T-helper 2 cell treated with Interferon-gamma antibody and Interleukin-4, amounts not matched to agents 5 μg/mL and 100 μg/mL, for 36 hours (primary cell): ENCODE results near the gene ZMYND11.
"Not testable (repeated sequence)": the region's sequence is repeated elsewhere in the genome, so short reads cannot be mapped to it uniquely, and the experiment has no call there.

Experiments used
- DNase-seq: peaks from one replicate; pipeline ENCODE4 v3.0.0; 2021; ENCODE audit warnings: low spot score
- H3K27ac Mint-ChIP-seq: one replicate; pipeline ENCODE4 v1.8.0; 2021; ENCODE audit warnings: mild to moderate bottlenecking, mixed read lengths
- H3K27me3 Mint-ChIP-seq: one replicate; pipeline ENCODE4 v1.8.0; 2021; ENCODE audit warnings: low read depth, mixed read lengths
- H3K36me3 Mint-ChIP-seq: one replicate; pipeline ENCODE4 v1.8.0; 2021; ENCODE audit warnings: low read depth, mixed read lengths
- H3K4me1 Mint-ChIP-seq: one replicate; pipeline ENCODE4 v1.8.0; 2021; ENCODE audit warnings: low read depth, mixed read lengths
- H3K4me3 Mint-ChIP-seq: one replicate; pipeline ENCODE4 v1.8.0; 2022; ENCODE audit warnings: mild to moderate bottlenecking, moderate library complexity, mixed read lengths
- H3K9me3 Mint-ChIP-seq: one replicate; pipeline ENCODE4 v1.8.0; 2021; ENCODE audit warnings: mixed read lengths

ZMYND11 gene

DNA sequence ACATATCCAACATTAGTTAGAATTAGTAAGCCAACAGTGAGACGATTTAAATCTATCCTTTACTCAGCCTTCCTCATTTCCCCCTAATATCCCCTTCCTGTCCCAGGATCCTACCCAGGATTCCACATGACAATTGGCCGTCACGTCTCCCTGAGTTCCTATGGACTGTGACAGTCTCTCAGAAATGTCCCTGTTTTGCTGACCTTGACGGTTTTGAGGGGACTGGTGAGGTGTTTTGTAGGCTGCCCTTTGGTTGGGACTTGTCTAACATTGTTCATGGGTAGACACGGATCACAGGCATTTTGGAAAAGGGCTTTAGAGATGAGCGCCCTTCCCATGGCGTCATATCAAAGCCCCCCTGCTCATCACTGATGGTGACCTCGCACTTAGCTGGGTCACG lies 162.8 kb downstream of the ZMYND11 start:
- H3K36me3 Mint-ChIP-seq = no peaks in the 10 kb centered on the region
- H3K27me3 Mint-ChIP-seq = no peaks in the 10 kb centered on the region
- no peak overlapping the region for H3K27ac Mint-ChIP-seq
- H3K4me1 Mint-ChIP-seq = no peaks in the 10 kb centered on the region
- no peak for DNase-seq
- H3K4me3 Mint-ChIP-seq = no peak overlapping the region
- H3K9me3 Mint-ChIP-seq = no peaks in the 10 kb centered on the region

DNA sequence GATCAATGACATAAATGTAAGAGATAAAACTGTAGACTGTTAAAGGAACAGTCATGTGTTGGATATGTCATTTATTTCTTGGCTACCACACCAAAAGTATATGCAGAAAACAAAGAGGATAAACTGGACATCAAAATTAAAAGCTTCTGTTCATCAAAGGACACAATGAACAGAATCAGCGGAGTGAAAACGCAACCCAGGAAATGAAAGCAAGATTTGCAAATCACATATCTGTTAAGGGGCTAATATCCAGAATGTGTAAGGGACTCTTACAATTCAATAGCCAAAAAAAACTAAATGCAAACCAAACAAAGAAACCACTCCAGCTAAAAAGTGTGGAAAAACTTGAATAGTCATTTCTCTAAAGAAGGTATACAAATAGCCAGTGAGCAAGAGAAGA lies 164.3 kb downstream of the ZMYND11 start:
- H3K27ac Mint-ChIP-seq = no peak overlapping the region
- H3K36me3 Mint-ChIP-seq = no peaks in the 10 kb centered on the region

DNA sequence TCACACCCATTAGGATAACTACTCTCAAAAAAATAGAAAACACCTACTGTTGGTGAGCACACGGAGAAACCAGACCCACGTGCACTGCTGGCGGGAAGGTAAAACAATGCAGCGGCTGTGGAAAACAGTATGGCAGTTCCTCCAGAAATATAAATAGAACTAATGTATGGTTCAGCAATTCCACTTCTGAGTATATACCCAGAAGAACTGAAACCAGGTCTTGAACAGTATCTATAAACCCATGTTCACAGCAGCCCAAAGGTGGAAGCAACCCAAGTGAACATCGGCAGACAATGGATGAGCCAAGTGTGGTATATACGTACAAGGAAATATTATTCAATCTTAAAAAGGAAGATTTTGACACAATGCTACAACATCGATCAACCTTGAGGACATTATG lies 164.7 kb downstream of the ZMYND11 start:
- Mint-ChIP-seq H3K9me3 (no peaks in the 10 kb centered on the region), H3K4me1 (no peaks in the 10 kb centered on the region), H3K36me3 (no peaks in the 10 kb centered on the region), H3K27me3 (no peaks in the 10 kb centered on the region), H3K27ac (no peak overlapping the region), H3K4me3 (no peak overlapping the region)
- no peak for DNase-seq

More for the DNA sequence above, 164.3 kb downstream of the ZMYND11 start:
- DNase-seq = no peak
- Mint-ChIP-seq H3K27me3 (no peaks in the 10 kb centered on the region), H3K4me1 (no peaks in the 10 kb centered on the region), H3K4me3 (no peak overlapping the region), H3K9me3 (no peaks in the 10 kb centered on the region)

DNA sequence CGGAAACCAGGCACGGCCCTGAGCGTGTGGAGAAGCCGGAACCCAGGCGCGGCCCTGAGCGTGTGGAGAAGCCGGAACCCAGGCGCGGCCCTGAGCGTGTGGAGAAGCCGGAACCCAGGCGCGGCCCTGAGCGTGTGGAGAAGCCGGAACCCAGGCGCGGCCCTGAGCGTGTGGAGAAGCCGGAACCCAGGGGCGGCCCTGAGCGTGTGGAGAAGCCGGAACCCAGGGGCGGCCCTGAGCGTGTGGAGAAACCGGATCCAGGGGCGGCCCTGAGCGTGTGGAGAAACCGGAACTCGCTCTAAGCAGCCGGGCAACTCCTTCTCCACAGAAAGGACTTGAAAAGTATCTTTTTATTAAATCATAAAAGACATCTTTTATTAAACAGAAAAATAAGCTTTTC lies 165.3 kb downstream of the ZMYND11 start:
- H3K4me3 Mint-ChIP-seq, DNase-seq, H3K4me1 Mint-ChIP-seq, H3K9me3 Mint-ChIP-seq, H3K36me3 Mint-ChIP-seq, H3K27ac Mint-ChIP-seq, H3K27me3 Mint-ChIP-seq: not testable (repeated sequence)

DNA sequence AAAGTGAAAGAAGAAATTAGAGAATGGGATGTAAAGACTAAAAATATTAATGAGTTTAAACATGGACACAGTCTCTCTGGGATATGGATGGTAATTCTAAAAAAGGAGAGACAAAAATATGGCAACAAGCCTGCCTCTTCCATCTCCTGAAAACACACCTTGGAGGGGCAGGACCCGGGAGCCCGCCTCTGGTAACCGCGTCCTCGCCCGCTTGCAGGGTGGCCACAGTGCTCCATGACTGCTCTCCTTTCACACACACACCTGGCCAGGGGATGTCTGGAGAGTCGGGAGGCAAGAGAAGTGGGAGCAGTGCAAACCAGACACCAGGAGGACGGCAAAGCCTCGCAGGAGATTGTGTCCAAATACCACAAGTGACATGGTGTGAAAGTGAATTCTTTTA lies 166.3 kb downstream of the ZMYND11 start:
- no peaks in the 10 kb centered on the region for H3K9me3 Mint-ChIP-seq
- no peak overlapping the region for H3K27ac Mint-ChIP-seq
- no peak for DNase-seq
- no peaks in the 10 kb centered on the region for H3K27me3 Mint-ChIP-seq
- H3K4me1 Mint-ChIP-seq = no peaks in the 10 kb centered on the region
- H3K4me3 Mint-ChIP-seq = no peak overlapping the region
- no peaks in the 10 kb centered on the region for H3K36me3 Mint-ChIP-seq
